Thyroid gland (tissue), 4 donors: ENCODE results near the gene PER2.

Experiments
- CTCF ChIP-seq, 6 experiments: fragments of 200-600 bp in 3 of 6; fragments of 450-650 bp in 3 of 6; sonication (generic) in 3 of 6; IDR thresholded peaks; one replicate each; pipeline ENCODE4 v1.5.1; 2016 to 2019; ENCODE audit warnings: antibody characterized with exemption in 6 of 6, mild to moderate bottlenecking in 2 of 6, inconsistent platforms in 1 of 6, moderate library complexity in 1 of 6
- POLR2A ChIP-seq, 2 donors: fragments of 450-650 bp; IDR thresholded peaks; one replicate each; pipeline ENCODE4 v1.6.1; 2017; ENCODE audit warnings: antibody characterized with exemption in 2 of 2, mild to moderate bottlenecking in 2 of 2, moderate library complexity in 1 of 2

- TF ChIP-seq CTCF (IDR thresholded peaks at IDR 0.05): no peak
- no peak for TF ChIP-seq POLR2A (IDR thresholded peaks at IDR 0.05)
These were observed 56.6 kb downstream of the PER2 start for GRCh38 chr2:238231809-238232208.
